ENCODE measurements around the gene DZANK1.
"Not testable (repeated sequence)": the region's sequence is repeated elsewhere in the genome, so short reads cannot be mapped to it uniquely, and the experiment has no call there.

DZANK1 gene

GRCh38 chr20:18466894-18467730 lies at the start of gene DZANK1, which contains the start of gene POLR3F:
TSS of gene DZANK1 (minus strand) at chr20:18467030. CDS start at chr20:18465358, 1,672 bp downstream.
TSS of gene POLR3F (plus strand) at chr20:18467390. CDS start at chr20:18467507, 117 bp downstream.
- peak; percentile 93 for DNase-seq

GRCh38 chr20:18515973-18516372 lies 49.1 kb upstream of the DZANK1 start:
- DNase-seq: no peak

GRCh38 chr20:18514127-18514526 lies 47.3 kb upstream of the DZANK1 start:
- no peak for DNase-seq

GRCh38 chr20:18513208-18513607 lies 46.4 kb upstream of the DZANK1 start:
- no peak for DNase-seq

- no peak for DNase-seq
Observed at GRCh38 chr20:18511571-18511970, 44.7 kb upstream of the DZANK1 start.

- peak; percentile 97 for DNase-seq
Observed at GRCh38 chr20:18507218-18508191, 40.7 kb upstream of the DZANK1 start, which contains the start of gene SEC23B. TSS of gene SEC23B (plus strand) at chr20:18507940. CDS start at chr20:18510836, 2,896 bp downstream.

- DNase-seq: no peak
Observed at GRCh38 chr20:18506744-18507143, 39.9 kb upstream of the DZANK1 start.

- DNase-seq: no peak
Observed at GRCh38 chr20:18504479-18505060, 37.7 kb upstream of the DZANK1 start.

- DNase-seq: not testable (repeated sequence)
Observed at GRCh38 chr20:18501672-18502071, 34.8 kb upstream of the DZANK1 start.

- no peak for DNase-seq
Observed at GRCh38 chr20:18497603-18498002, 30.8 kb upstream of the DZANK1 start.

- peak; percentile 64 for DNase-seq
Observed at GRCh38 chr20:18496740-18497592, 30.1 kb upstream of the DZANK1 start, which contains the start of gene RBBP9. TSS of gene RBBP9 (minus strand) at chr20:18497225. CDS start at chr20:18497167, 58 bp downstream.

GRCh38 chr20:18496042-18496441 lies 29.2 kb upstream of the DZANK1 start:
- DNase-seq: peak; percentile 16

GRCh38 chr20:18488301-18488700 lies 21.5 kb upstream of the DZANK1 start:
- DNase-seq: no peak

- DNase-seq: no peak
Observed at GRCh38 chr20:18481596-18481995, 14.8 kb upstream of the DZANK1 start.

- no peak for DNase-seq
Observed at GRCh38 chr20:18477821-18478220, 11.0 kb upstream of the DZANK1 start.

GRCh38 chr20:18477218-18477617 lies 10.4 kb upstream of the DZANK1 start:
- DNase-seq: no peak

GRCh38 chr20:18466574-18466893 lies 296 bp downstream of the DZANK1 start:
- no peak for DNase-seq

GRCh38 chr20:18465536-18466200 lies 1.2 kb downstream of the DZANK1 start:
- no peak for DNase-seq

GRCh38 chr20:18456600-18456999 lies 10.2 kb downstream of the DZANK1 start:
- no peak for DNase-seq

- DNase-seq: no peak
Observed at GRCh38 chr20:18443886-18444285, 22.9 kb downstream of the DZANK1 start.

GRCh38 chr20:18440403-18440802 lies 26.4 kb downstream of the DZANK1 start:
- DNase-seq: no peak

Data from DMS153 (cell line).